ENCODE measurements around the gene MMP13.

MMP13 gene

DNA sequence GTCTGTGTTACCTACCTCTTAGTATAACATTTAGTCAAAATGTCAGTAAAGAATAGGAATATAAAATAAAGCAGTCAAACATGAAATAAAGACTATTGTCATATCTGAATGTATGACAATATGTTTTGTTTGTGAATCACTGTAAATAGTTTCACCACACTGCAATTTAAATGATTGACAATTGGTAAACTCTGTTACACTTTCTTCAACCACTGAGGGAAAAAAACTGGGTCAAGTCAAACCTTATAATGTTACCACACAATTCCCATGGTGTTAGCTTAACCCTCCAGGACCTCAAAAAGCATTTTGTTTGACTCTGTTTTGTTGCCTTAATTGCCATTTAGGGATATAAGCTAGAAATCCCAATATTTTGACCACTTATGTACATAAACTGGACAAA is 10.5 kb upstream of the MMP13 start:
- H3K36me3 Mint-ChIP-seq, result no peaks in the 10 kb centered on the region
- H3K9me3 Mint-ChIP-seq (ENCODE audit: low read depth), result no peaks in the 10 kb centered on the region
- H3K4me3 Mint-ChIP-seq, result no peak overlapping the region
- no peak overlapping the region for H3K27ac Mint-ChIP-seq
- no peaks in the 10 kb centered on the region for H3K4me1 Mint-ChIP-seq (ENCODE audit: low read depth)
- H3K27me3 Mint-ChIP-seq, result peaks cover 11% of the 10 kb centered on the region

DNA sequence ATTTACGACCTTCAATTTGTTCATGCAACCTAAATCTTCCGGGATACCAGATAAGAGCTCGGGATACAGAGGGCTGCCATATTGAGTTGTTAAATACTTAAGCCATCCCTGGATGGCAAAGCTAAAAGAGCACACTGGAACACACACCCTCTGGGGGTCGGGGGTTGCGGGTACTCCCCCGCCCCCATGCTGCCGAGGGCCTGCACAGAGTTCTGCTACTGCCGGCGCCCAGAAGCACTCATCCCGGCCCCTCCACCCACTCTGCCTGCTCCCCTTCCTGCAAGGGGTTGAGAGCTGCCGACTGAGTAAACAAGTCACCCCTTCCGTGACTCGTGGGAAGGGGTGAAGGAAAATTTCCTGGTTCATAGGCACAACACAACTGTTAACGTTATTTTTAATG is 9.3 kb upstream of the MMP13 start:
- Mint-ChIP-seq H3K36me3 (no peaks in the 10 kb centered on the region), H3K27ac (no peak overlapping the region), H3K4me3 (no peak overlapping the region), H3K27me3 (peaks cover 11% of the 10 kb centered on the region), H3K4me1 (ENCODE audit: low read depth) (no peaks in the 10 kb centered on the region), H3K9me3 (ENCODE audit: low read depth) (no peaks in the 10 kb centered on the region)

DNA sequence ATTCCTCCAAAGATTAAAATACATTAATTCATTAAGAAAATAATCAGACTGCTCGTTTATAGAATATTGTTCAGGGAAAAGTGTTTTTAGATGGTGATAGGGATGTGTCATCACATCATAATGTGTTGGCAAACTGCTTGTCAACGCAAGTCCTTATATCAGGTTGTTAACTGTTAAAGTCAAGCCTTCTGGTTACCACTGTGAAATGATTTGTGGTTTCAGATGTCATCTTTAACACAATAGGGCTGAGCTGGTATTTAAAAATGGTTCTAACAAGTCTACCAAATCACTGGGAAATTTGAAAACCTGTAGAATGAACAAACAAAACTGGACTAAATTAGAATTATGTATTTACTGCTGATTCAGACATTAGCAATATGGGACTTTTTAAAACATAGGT is 2.4 kb upstream of the MMP13 start:
- H3K36me3 Mint-ChIP-seq, result no peaks in the 10 kb centered on the region

DNA sequence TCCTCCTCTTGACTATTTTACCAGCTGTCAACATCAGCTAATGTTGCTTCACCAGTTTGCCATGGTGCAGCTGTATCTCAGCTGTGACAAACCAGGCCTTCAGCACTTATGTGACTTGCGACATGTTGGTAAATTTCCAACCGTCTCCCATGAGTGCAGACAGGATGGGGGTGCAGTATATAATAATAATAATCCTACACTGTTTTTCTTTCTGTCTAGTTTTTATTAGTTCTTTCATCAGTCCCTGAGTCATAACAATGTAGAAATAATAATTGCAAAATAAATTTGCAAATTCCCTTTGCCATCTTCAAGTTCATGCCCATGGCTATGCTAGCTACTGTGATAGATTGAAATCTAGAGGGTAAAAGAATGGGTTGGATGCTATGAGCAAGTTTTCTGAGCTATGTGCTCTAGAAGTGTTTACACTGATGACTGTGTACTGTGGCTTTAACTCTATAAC is 4.9 kb downstream of the MMP13 start:
- H3K4me3 Mint-ChIP-seq, result no peak overlapping the region
- H3K27ac Mint-ChIP-seq, result no peak overlapping the region
- H3K27me3 Mint-ChIP-seq, result peaks cover 6% of the 10 kb centered on the region
- no peaks in the 10 kb centered on the region for H3K36me3 Mint-ChIP-seq
- H3K4me1 Mint-ChIP-seq (ENCODE audit: low read depth), result no peaks in the 10 kb centered on the region
- H3K9me3 Mint-ChIP-seq (ENCODE audit: low read depth), result no peaks in the 10 kb centered on the region

More for the DNA sequence above, 2.4 kb upstream of the MMP13 start:
- Mint-ChIP-seq H3K27me3 (peaks cover 3% of the 10 kb centered on the region), H3K9me3 (ENCODE audit: low read depth) (no peaks in the 10 kb centered on the region), H3K27ac (no peak overlapping the region), H3K4me3 (no peak overlapping the region), H3K4me1 (ENCODE audit: low read depth) (no peaks in the 10 kb centered on the region)

DNA sequence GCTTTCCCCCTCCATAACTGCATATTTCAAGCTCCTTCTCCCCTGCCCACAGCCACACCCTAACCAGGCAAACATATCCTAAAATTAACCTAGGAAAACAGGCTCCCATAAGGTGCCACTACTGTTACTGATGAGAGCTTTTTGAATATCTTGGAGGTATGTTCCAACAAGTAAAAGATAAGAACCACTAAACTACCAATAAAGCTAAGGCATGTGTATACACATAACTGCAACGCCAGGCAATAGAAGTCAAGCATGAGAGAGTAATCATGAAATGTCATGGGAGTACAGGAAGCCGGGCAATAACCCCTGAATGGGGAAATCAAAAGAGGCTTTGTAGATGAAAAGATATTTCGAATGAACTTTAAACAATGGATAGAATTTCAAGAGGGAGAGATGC is 9.3 kb downstream of the MMP13 start:
- Mint-ChIP-seq H3K4me1 (ENCODE audit: low read depth) (no peaks in the 10 kb centered on the region), H3K27me3 (peaks cover 6% of the 10 kb centered on the region), H3K27ac (no peak overlapping the region), H3K9me3 (ENCODE audit: low read depth) (no peaks in the 10 kb centered on the region), H3K4me3 (no peak overlapping the region), H3K36me3 (no peaks in the 10 kb centered on the region)

DNA sequence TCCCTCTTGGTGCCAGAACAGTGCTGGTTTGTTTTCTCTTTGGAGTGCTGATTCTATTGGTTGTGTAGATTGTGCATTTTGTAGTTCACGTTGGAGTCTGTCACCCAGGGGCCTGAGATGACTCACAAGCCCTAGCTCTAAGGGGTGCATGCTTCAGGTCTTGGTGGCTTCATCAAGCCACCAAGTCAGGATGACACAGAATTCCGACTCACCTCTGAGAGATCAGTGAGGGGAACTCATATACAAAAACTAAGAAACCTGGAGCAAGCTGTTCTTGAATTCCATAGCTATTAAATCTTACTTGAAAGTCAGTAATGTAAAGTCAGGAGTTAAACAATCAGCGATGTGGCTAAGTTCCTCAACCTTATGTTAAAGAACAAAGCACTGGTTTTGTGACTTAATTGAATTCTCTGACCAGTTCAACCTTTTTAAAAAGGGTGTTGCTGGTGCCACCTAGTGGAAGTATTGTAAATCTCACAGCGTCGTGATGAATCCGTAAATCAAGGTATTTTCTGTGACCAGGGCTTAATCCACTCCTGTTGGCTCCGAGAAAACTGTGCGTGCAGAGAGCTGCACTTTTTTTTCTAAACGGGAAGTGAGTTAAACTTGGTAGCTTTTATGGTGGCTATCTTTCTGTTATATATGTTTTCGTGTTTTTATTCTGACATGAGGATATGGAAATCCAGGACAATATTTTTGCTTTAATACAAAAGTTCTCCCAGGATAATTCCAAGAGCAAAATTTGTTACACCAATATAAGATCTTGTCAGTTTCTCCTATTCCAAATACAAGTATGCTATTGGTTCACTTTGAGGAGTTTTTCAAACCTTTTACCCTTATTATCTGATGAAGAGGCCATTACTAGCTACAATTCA is 14.6 kb downstream of the MMP13 start:
- H3K36me3 Mint-ChIP-seq, result no peaks in the 10 kb centered on the region
- no peaks in the 10 kb centered on the region for H3K4me1 Mint-ChIP-seq (ENCODE audit: low read depth)
- no peak overlapping the region for H3K27ac Mint-ChIP-seq

DNA sequence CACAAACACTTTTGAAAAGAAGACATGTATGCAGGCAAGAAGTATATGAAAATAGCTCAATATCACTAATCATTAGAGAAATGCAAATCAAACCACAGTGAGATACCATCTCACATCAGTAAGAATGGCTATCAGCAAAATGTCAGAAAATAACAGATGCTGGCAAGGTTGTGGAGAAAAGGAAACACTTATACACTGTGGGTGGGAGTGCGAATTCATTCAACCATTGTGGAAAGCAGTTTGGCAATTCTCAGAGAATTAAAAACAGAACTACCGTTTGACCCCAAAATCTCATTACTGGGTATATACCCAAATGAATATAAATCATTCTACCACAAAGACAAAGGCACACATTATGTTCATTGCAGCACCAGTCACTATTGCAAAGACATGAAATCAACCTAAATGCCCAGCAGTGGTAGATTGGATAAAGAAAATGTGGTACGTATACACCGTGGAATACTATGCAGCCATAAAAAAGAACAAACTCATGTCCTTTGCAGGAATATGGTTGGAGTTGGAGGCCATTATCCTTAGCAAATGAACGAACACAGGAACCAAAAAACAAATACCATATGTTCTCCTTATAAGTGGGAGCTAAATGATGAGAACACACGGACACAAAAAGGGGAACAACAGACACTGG is 18.5 kb downstream of the MMP13 start:
- no peak overlapping the region for H3K4me3 Mint-ChIP-seq
- H3K36me3 Mint-ChIP-seq, result no peaks in the 10 kb centered on the region
- H3K4me1 Mint-ChIP-seq (ENCODE audit: low read depth), result no peaks in the 10 kb centered on the region
- peaks cover 14% of the 10 kb centered on the region for H3K27me3 Mint-ChIP-seq
- H3K9me3 Mint-ChIP-seq (ENCODE audit: low read depth), result no peaks in the 10 kb centered on the region
- no peak overlapping the region for H3K27ac Mint-ChIP-seq

More for the DNA sequence above, 14.6 kb downstream of the MMP13 start:
- peaks cover 9% of the 10 kb centered on the region for H3K27me3 Mint-ChIP-seq
- no peak overlapping the region for H3K4me3 Mint-ChIP-seq
- no peaks in the 10 kb centered on the region for H3K9me3 Mint-ChIP-seq (ENCODE audit: low read depth)

DNA sequence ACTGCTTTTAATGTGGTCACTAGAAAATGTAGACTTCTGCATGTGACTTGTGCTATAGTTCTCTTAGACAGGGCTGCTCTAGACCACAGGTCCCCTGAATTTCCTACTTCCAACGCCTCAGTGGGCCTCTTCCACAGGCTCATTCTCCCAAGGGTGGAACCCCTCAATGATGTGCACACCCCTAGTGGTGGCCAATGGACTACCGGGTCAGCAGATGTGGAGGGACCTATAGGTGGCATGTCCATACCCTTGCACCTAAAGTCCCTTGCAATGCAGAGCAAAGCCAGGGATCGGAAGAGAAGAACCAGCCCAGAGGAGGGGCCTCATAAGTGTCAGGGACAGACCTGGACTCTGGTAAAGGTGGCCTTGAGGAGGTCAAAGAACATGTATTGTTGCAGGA is 20.0 kb downstream of the MMP13 start:
- no peak overlapping the region for H3K27ac Mint-ChIP-seq
- H3K4me1 Mint-ChIP-seq (ENCODE audit: low read depth), result no peaks in the 10 kb centered on the region
- no peak overlapping the region for H3K4me3 Mint-ChIP-seq
- H3K27me3 Mint-ChIP-seq, result peaks cover 5% of the 10 kb centered on the region
- H3K9me3 Mint-ChIP-seq (ENCODE audit: low read depth), result no peaks in the 10 kb centered on the region
- H3K36me3 Mint-ChIP-seq, result no peaks in the 10 kb centered on the region

DNA sequence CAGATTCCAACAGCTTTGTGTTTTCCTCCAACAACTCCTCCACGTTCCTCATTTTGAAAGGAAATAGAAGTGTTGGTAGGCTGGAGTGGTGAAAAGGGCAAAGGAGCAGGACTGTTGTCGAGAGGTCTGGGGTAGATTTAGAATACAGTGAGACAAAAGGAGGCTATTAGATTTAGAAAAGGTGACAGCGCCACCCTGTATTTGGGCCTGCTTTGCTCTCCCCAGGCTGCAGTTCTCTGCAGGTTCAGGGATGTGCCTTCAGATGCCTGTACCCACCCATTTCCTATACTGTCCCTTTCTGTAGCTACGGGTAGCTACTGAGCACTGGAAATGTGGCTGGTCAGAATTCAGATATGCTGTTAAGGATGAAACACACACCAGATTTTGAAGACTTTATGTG is 20.8 kb downstream of the MMP13 start:
- Mint-ChIP-seq H3K27me3 (peaks cover 5% of the 10 kb centered on the region), H3K4me1 (ENCODE audit: low read depth) (no peaks in the 10 kb centered on the region), H3K4me3 (no peak overlapping the region), H3K36me3 (no peaks in the 10 kb centered on the region), H3K9me3 (ENCODE audit: low read depth) (no peaks in the 10 kb centered on the region), H3K27ac (no peak overlapping the region)

DNA sequence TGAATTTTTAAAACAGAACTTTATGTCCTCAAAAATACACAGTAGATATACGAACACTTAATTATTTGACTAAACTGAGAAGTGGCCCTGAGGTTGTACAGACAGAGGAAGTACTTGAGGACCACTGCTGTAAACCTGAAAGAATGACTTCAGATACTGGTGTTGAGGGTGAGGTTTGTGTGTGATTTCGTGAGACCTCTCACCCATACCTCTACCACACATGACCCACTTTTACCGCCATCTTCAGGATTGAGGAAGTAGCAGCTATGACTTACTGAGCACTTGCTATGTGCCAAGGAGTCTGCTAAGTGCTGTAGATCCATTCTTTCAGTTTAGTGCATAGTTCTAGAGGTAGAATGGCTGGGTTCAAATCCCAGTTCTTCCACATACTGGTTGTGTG is 21.9 kb downstream of the MMP13 start:
- Mint-ChIP-seq H3K36me3 (no peaks in the 10 kb centered on the region), H3K27me3 (peaks cover 5% of the 10 kb centered on the region), H3K4me3 (no peak overlapping the region), H3K4me1 (ENCODE audit: low read depth) (no peaks in the 10 kb centered on the region), H3K9me3 (ENCODE audit: low read depth) (no peaks in the 10 kb centered on the region), H3K27ac (no peak overlapping the region)

DNA sequence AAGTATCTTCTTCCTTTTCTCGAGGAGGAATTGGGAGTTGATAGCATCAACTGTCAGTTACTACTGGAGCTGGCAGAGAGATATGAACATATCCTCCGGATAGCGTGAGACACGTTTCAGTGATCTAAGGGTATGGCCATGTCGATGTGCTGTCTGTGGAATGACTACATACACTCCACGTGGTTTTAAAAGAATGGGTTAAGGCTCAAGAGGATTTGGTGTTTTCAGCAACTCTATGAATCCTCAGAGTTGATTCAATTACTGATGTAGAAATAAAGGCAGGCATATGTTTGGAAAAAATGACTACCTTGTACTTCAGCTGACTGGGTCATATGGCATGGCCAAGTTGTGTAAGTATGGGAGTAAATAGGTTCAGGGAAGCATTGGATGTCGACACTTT is 22.9 kb downstream of the MMP13 start:
- Mint-ChIP-seq H3K9me3 (ENCODE audit: low read depth) (no peaks in the 10 kb centered on the region), H3K36me3 (no peaks in the 10 kb centered on the region), H3K4me1 (ENCODE audit: low read depth) (no peaks in the 10 kb centered on the region), H3K27ac (no peak overlapping the region), H3K27me3 (peaks cover 5% of the 10 kb centered on the region), H3K4me3 (no peak overlapping the region)

DNA sequence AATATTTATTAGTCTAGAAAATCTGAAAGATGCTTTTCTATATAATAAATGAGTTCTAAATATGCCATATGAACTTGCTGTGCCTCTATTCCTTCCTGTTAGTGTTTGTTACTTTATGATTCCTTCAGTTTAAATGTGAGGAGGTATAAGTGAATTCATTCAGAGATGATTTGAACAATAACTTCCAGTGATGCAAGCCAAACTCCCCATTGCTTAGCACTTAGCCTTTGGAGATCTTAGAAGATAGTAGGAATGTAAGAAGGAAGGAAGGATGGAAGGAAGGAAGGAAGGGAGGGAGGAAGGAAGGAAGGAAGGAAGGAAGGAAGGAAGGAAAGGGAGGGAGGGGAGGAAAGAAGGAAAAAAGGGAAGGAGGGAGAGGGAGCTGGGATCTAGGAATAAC is 25.1 kb downstream of the MMP13 start:
- Mint-ChIP-seq H3K27ac (no peak overlapping the region), H3K36me3 (no peaks in the 10 kb centered on the region), H3K9me3 (ENCODE audit: low read depth) (no peaks in the 10 kb centered on the region), H3K4me3 (no peak overlapping the region), H3K4me1 (ENCODE audit: low read depth) (no peaks in the 10 kb centered on the region), H3K27me3 (peaks cover 4% of the 10 kb centered on the region)

DNA sequence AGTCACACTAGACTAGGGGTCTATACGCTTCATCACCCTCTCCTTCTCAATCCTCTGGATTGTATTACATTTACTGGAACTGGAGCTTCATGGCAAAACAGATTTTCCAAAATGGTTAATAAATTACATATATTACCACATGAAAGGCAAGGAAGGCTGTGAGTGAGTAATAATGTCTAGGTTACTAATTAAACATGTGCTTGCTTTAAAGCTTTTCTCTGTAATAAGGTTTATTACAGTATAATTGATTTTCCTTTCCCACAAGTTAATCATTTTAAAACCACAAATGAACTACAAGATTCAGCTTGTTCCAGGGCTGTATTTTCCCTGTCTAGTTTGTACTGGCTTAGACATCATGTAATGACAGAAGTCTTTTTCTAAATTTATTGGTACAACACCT is 25.6 kb downstream of the MMP13 start:
- H3K27me3 Mint-ChIP-seq, result peaks cover 3% of the 10 kb centered on the region
- H3K36me3 Mint-ChIP-seq, result no peaks in the 10 kb centered on the region
- no peaks in the 10 kb centered on the region for H3K9me3 Mint-ChIP-seq (ENCODE audit: low read depth)
- no peaks in the 10 kb centered on the region for H3K4me1 Mint-ChIP-seq (ENCODE audit: low read depth)
- no peak overlapping the region for H3K27ac Mint-ChIP-seq
- H3K4me3 Mint-ChIP-seq, result no peak overlapping the region

DNA sequence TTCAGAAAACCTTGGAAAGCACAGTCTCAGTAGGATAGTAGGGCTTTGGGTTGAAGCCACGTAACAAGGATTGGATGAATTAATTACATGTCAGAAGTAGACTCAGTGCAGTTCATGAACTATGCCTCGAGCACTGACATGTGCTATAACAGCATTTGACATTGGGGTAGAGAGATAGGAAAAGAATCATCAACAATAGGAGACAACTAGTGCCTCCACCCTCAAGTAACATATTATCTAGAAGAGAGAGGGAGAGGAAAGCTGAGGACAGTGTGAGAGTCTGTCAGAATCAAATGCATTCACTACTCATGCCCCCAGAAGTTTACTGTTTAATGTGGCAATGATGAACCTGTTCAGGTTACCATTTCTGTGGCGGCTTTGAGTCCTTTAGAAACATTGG is 26.4 kb downstream of the MMP13 start:
- H3K4me1 Mint-ChIP-seq (ENCODE audit: low read depth), result no peaks in the 10 kb centered on the region
- H3K27ac Mint-ChIP-seq, result no peak overlapping the region
- no peaks in the 10 kb centered on the region for H3K36me3 Mint-ChIP-seq
- peaks cover 6% of the 10 kb centered on the region for H3K27me3 Mint-ChIP-seq
- H3K4me3 Mint-ChIP-seq, result no peak overlapping the region
- H3K9me3 Mint-ChIP-seq (ENCODE audit: low read depth), result no peaks in the 10 kb centered on the region

DNA sequence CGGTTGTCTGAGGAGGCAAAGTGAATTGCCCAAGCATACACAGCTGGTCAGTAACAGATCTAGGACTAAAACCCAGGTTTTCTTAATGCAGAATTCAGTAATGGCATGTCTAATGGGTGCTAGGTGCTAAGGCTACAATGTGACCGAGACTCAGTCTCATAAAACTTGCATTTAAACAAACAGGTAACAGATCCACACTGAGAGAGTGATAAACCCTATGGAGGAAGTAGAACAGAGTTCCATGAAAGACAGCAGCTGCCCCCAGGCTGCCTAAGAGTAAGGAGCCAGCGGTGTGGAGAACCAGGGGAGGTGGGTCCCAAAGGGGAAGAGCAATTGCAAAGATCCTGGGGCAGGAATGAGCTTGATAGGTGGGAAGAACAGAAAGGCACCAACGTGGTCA is 27.3 kb downstream of the MMP13 start:
- no peak overlapping the region for H3K27ac Mint-ChIP-seq
- H3K9me3 Mint-ChIP-seq (ENCODE audit: low read depth), result no peaks in the 10 kb centered on the region
- peaks cover 6% of the 10 kb centered on the region for H3K27me3 Mint-ChIP-seq
- H3K4me3 Mint-ChIP-seq, result no peak overlapping the region
- H3K4me1 Mint-ChIP-seq (ENCODE audit: low read depth), result no peaks in the 10 kb centered on the region
- H3K36me3 Mint-ChIP-seq, result no peaks in the 10 kb centered on the region

DNA sequence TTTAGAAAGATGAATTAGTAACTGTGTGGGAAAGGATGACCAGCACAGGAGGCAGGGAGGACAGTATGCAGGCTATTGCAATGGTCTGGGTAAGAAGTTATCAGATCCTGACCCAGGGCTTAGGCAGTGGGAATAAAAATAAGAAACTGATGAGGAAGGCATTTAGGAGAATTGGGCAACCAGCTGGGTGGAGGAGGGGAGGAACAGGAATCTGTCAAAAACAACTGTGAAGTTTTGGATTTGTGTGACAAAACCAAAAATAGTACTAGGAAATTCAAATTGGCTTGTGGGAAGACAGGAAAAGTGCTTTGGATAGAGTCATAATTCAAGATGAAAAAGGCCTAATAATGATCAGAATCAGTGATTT is 27.9 kb downstream of the MMP13 start:
- no peaks in the 10 kb centered on the region for H3K4me1 Mint-ChIP-seq (ENCODE audit: low read depth)
- H3K36me3 Mint-ChIP-seq, result no peaks in the 10 kb centered on the region
- H3K27ac Mint-ChIP-seq, result no peak overlapping the region
- no peak overlapping the region for H3K4me3 Mint-ChIP-seq
- H3K9me3 Mint-ChIP-seq (ENCODE audit: low read depth), result no peaks in the 10 kb centered on the region
- peaks cover 6% of the 10 kb centered on the region for H3K27me3 Mint-ChIP-seq

All from activated naive CD8-positive, alpha-beta T cell (primary cell).